ENCODE data around the gene BPIFB1.

- TF ChIP-seq BRF2 (CRISPR knock-in tag; IDR thresholded peaks at IDR 0.05) (no peak), PHF20 (CRISPR knock-in tag; IDR thresholded peaks at IDR 0.05) (no peak), SMYD3 (CRISPR knock-in tag; IDR thresholded peaks at IDR 0.05) (no peak), FOXP1 (IDR thresholded peaks at IDR 0.05) (no peak), FOXP1 (CRISPR knock-in tag; IDR thresholded peaks at IDR 0.05) (no peak), RFX5 (IDR thresholded peaks at IDR 0.05; ENCODE audit: low read depth, low read length) (no peak), ZBTB43 (CRISPR knock-in tag; conservative IDR thresholded peaks at IDR 0.05) (no peak), EP300 (IDR thresholded peaks at IDR 0.05; ENCODE audit: low read depth in 2 of 2, low read length in 2 of 2) (no peak), EP300 (CRISPR knock-in tag; IDR thresholded peaks at IDR 0.05; ENCODE audit: borderline replicate concordance) (no peak), POLR2AphosphoS5 (IDR thresholded peaks at IDR 0.05; ENCODE audit: low read depth, low read length) (no peak), POLR2A (IDR thresholded peaks at IDR 0.05; ENCODE audit: insufficient read depth in 1 of 2, low read depth in 2 of 2, low read length in 2 of 2) (no peak)
- TF ChIP-seq, protein P1, sequence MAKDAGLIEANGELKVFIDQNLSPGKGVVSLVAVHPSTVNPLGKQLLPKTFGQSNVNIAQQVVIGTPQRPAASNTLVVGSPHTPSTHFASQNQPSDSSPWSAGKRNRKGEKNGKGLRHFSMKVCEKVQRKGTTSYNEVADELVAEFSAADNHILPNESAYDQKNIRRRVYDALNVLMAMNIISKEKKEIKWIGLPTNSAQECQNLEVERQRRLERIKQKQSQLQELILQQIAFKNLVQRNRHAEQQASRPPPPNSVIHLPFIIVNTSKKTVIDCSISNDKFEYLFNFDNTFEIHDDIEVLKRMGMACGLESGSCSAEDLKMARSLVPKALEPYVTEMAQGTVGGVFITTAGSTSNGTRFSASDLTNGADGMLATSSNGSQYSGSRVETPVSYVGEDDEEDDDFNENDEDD (CRISPR knock-in tag; IDR thresholded peaks at IDR 0.05; ENCODE audit: borderline replicate concordance) = no peak
- TF ChIP-seq, protein P2, sequence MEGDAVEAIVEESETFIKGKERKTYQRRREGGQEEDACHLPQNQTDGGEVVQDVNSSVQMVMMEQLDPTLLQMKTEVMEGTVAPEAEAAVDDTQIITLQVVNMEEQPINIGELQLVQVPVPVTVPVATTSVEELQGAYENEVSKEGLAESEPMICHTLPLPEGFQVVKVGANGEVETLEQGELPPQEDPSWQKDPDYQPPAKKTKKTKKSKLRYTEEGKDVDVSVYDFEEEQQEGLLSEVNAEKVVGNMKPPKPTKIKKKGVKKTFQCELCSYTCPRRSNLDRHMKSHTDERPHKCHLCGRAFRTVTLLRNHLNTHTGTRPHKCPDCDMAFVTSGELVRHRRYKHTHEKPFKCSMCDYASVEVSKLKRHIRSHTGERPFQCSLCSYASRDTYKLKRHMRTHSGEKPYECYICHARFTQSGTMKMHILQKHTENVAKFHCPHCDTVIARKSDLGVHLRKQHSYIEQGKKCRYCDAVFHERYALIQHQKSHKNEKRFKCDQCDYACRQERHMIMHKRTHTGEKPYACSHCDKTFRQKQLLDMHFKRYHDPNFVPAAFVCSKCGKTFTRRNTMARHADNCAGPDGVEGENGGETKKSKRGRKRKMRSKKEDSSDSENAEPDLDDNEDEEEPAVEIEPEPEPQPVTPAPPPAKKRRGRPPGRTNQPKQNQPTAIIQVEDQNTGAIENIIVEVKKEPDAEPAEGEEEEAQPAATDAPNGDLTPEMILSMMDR (CRISPR knock-in tag; IDR thresholded peaks at IDR 0.05) = no peak
These were observed 3.0 kb downstream of the BPIFB1 start for GRCh38 chr20:33285861-33286495.

Data from HepG2 (cell line).